SK-N-SH (cell line): ENCODE results near the gene EXOC6. TPM values are rescaled to one million over a fixed set of nuclear protein-coding genes. Genes with fewer than 3 reads are reported as not detected.

Source experiments
- CTCF ChIA-PET: fragments of 300-600, 350-600 bp; formaldehyde crosslinking; extraction: SDS; loops from one replicate; lab custom pipeline; 2021; lab: Yijun Ruan, JAX
- POLR2A ChIA-PET: fragments of 350-600 bp; sonication (Branson Sonifier 250); formaldehyde crosslinking; extraction: SDS; loops from one replicate; lab custom pipeline; 2020; ENCODE audit warnings: antibody characterized with exemption, inconsistent platforms; lab: Yijun Ruan, JAX
- DNase-seq: peaks from one replicate; pipeline ENCODE4 v3.0.0; 2012
- H2AFZ ChIP-seq: fragments of 200-600 bp; sonication (generic); 2 replicates; pipeline ENCODE4 v1.8.1; 2016; ENCODE audit warnings: antibody characterized with exemption, mild to moderate bottlenecking, low read depth
- H3F3A ChIP-seq: fragments of 200-600 bp; sonication (generic); replicated peaks from 2 replicates; pipeline ENCODE3; 2016; ENCODE audit warnings: antibody characterized with exemption, mild to moderate bottlenecking; ENCODE audit not compliant: insufficient read depth
- H3K27ac ChIP-seq, 2 experiments: fragments of 200-500 bp in 1 of 2; fragments of 200-600 bp in 1 of 2; sonication (Bioruptor generic) in 1 of 2; sonication (generic), shearing (Covaris generic) in 1 of 2; 2 replicates each; pipeline versions ENCODE4 v1.5.1 to v1.6.1; 2014 to 2016; ENCODE audit warnings: low read depth in 2 of 2, inconsistent platforms in 1 of 2, low read length in 1 of 2, mild to moderate bottlenecking in 1 of 2, mixed read lengths in 1 of 2
- H3K27me3 ChIP-seq: fragments of 200-600 bp; sonication (generic), shearing (Covaris generic); 2 replicates; pipeline ENCODE4 v1.6.1; 2016; ENCODE audit warnings: mixed run types; ENCODE audit not compliant: insufficient read depth
- H3K36me3 ChIP-seq, 2 experiments: fragments of 200-500 bp in 1 of 2; fragments of 200-600 bp in 1 of 2; sonication (Bioruptor generic) in 1 of 2; sonication (generic) in 1 of 2; replicated peaks in 1 of 2; 2 replicates each; pipeline versions ENCODE3 to v1.5.1; 2014 to 2016; ENCODE audit warnings: low read length in 1 of 2, mild to moderate bottlenecking in 1 of 2; ENCODE audit not compliant: insufficient read depth in 2 of 2, control insufficient read depth in 1 of 2
- H3K4me1 ChIP-seq, 2 experiments: fragments of 200-500 bp in 1 of 2; fragments of 200-600 bp in 1 of 2; sonication (Bioruptor generic) in 1 of 2; sonication (generic), shearing (Covaris generic) in 1 of 2; 2 replicates each; pipeline versions ENCODE4 v1.5.1 to v1.6.1; 2014 to 2016; ENCODE audit warnings: low read depth in 1 of 2, low read length in 1 of 2, mixed run types in 1 of 2; ENCODE audit not compliant: insufficient read depth in 2 of 2, control insufficient read depth in 1 of 2
- H3K4me2 ChIP-seq: fragments of 200-600 bp; sonication (generic), shearing (Covaris generic); 2 replicates; pipeline ENCODE4 v1.6.1; 2017; ENCODE audit warnings: mixed run types
- H3K4me3 ChIP-seq, 2 experiments: fragments of 200-500 bp in 1 of 2; fragments of 200-600 bp in 1 of 2; sonication (Bioruptor generic) in 1 of 2; sonication (generic), shearing (Covaris generic) in 1 of 2; 2 replicates each; pipeline versions ENCODE4 v1.5.1 to v1.8.1; 2014 to 2016; ENCODE audit warnings: low read depth in 2 of 2, inconsistent platforms in 1 of 2, low read length in 1 of 2, mild to moderate bottlenecking in 1 of 2, mixed read lengths in 1 of 2, moderate library complexity in 1 of 2
- H3K79me2 ChIP-seq: fragments of 200-600 bp; sonication (generic); 2 replicates; pipeline ENCODE4 v1.8.1; 2017; ENCODE audit warnings: mild to moderate bottlenecking; ENCODE audit not compliant: insufficient read depth
- H3K9ac ChIP-seq: fragments of 200-600 bp; sonication (generic); 2 replicates; pipeline ENCODE4 v1.6.1; 2017; ENCODE audit warnings: mixed run types
- H3K9me2 ChIP-seq: fragments of 200-600 bp; sonication (generic); 2 replicates; pipeline ENCODE4 v1.6.1; 2017; ENCODE audit warnings: mixed run types
- H3K9me3 ChIP-seq: fragments of 200-600 bp; sonication (generic); 2 replicates; pipeline ENCODE4 v1.6.1; 2017; ENCODE audit warnings: mixed run types, mild to moderate bottlenecking, moderate library complexity
- H4K20me1 ChIP-seq: fragments of 200-600 bp; sonication (generic); 2 replicates; pipeline ENCODE4 v1.6.1; 2017; ENCODE audit warnings: mild to moderate bottlenecking, mixed run types; ENCODE audit not compliant: insufficient read depth
- CHD2 ChIP-seq: fragments of 150-350 bp; IDR thresholded peaks from 2 replicates; pipeline ENCODE4 v1.6.1; 2018; ENCODE audit warnings: low read length; ENCODE audit not compliant: partially characterized antibody
- EP300 ChIP-seq, 2 experiments: IDR thresholded peaks; 2 replicates each; pipeline versions ENCODE4 v1.4.0 to v1.6.1; 2012; ENCODE audit warnings: borderline replicate concordance in 1 of 2, low read depth in 1 of 2, low read length in 1 of 2
- FOSL2 ChIP-seq: IDR thresholded peaks from 2 replicates; pipeline ENCODE4 v1.4.0; 2012; ENCODE audit warnings: low read depth, mild to moderate bottlenecking, moderate library complexity, borderline replicate concordance
- GABPA ChIP-seq: IDR thresholded peaks from 2 replicates; pipeline ENCODE4 v1.4.0; 2012; ENCODE audit warnings: low read depth, mild to moderate bottlenecking
- JUND ChIP-seq: IDR thresholded peaks from 2 replicates; pipeline ENCODE4 v1.4.0; 2012
- MXI1 ChIP-seq: IDR thresholded peaks from 2 replicates; pipeline ENCODE4 v1.6.1; 2012; ENCODE audit warnings: mild to moderate bottlenecking, low read depth, low read length, improper control_type of control experiment
- POLR2AphosphoS5 ChIP-seq: IDR thresholded peaks from 2 replicates; pipeline ENCODE4 v1.6.1; 2012; ENCODE audit warnings: low read depth, low read length
- RAD21 ChIP-seq: IDR thresholded peaks from 2 replicates; pipeline ENCODE4 v1.6.1; 2012; ENCODE audit warnings: mild to moderate bottlenecking, low read length
- RCOR1 ChIP-seq: fragments of 150-350 bp; IDR thresholded peaks from 2 replicates; pipeline ENCODE4 v1.6.1; 2017; ENCODE audit warnings: antibody characterized with exemption, low read length
- REST ChIP-seq: IDR thresholded peaks from 2 replicates; pipeline ENCODE4 v1.6.1; 2012; ENCODE audit warnings: mild to moderate bottlenecking, low read depth, low read length, moderate library complexity
- RFX5 ChIP-seq: IDR thresholded peaks from 2 replicates; pipeline ENCODE4 v1.6.1; 2012; ENCODE audit warnings: mild to moderate bottlenecking, improper control_type of control experiment, low read length
- SIN3A ChIP-seq: IDR thresholded peaks from 2 replicates; pipeline ENCODE4 v1.6.1; 2012; ENCODE audit warnings: low read depth, mild to moderate bottlenecking, low read length, moderate library complexity, borderline replicate concordance
- TAF1 ChIP-seq: IDR thresholded peaks from 2 replicates; pipeline ENCODE4 v1.6.1; 2012; ENCODE audit warnings: low read depth, mild to moderate bottlenecking, low read length, moderate library complexity, borderline replicate concordance
- TCF12 ChIP-seq: IDR thresholded peaks from 2 replicates; pipeline ENCODE4 v1.4.0; 2012
- USF1 ChIP-seq: IDR thresholded peaks from 2 replicates; pipeline ENCODE4 v1.4.0; 2012; ENCODE audit warnings: low read depth, borderline replicate concordance
- YY1 ChIP-seq: IDR thresholded peaks from 2 replicates; pipeline ENCODE4 v1.4.0; 2012; ENCODE audit warnings: low read depth, mild to moderate bottlenecking
- ZBTB33 ChIP-seq: IDR thresholded peaks from 2 replicates; pipeline ENCODE4 v1.4.0; 2012; ENCODE audit warnings: low read depth, borderline replicate concordance
- WGBS: methylation state at CpG from one replicate; pipeline ENCODE4 v1.1.6; 2017; ENCODE audit warnings: low lambda C conversion rate; 5-methylcytosine and 5-hydroxymethylcytosine counted together
- polyA plus RNA-seq, 3 experiments: library from polyadenylated mRNA; depleted of rRNA; stranded (reverse); fragments of >200 nt; gene quantifications; 2 replicates each; pipeline ENCODE4 v1.2.3, GENCODE V29; 2012

The EXOC6 gene
- polyA plus RNA-seq, 1 of the 3 experiments (the other 2 are of a cell fraction): 2.3 TPM

GRCh38 chr10:93087846-93088245 is 239.5 kb downstream of the EXOC6 start:
- Histone ChIP-seq H3K36me3 (no peaks in the 10 kb centered on the region), H3K27me3 (no peaks in the 10 kb centered on the region; the same call in 1 of the 2 replicates), H2AFZ (no peak overlapping the region), H3K9me3 (no peaks in the 10 kb centered on the region), H3K9me2 (no peaks in the 10 kb centered on the region), H3K79me2 (no peaks in the 10 kb centered on the region), H4K20me1 (no peaks in the 10 kb centered on the region), H3K4me3 (no peak overlapping the region), H3F3A (no peaks in the 10 kb centered on the region), H3K4me1 (peaks cover 0 to 3% of the 10 kb centered on the region in 2 experiments; a peak in 1 of 4 replicates), H3K4me2 (no peak overlapping the region), H3K27ac (no peak overlapping the region), H3K9ac (no peak overlapping the region)
- ChIA-PET POLR2A (no interaction called here), CTCF (interaction anchor here (1.1 to 4.6 kb wide), 4 partner anchors 8 to 270 kb away, joined by 3 to 29 read pairs (median 3); no protein-coding TSS in a partner anchor)
- 61% methylated on average over 3 of the region's 3 CpGs for WGBS
- no peak for DNase-seq
- TF ChIP-seq POLR2AphosphoS5 (no peak), EP300 (IDR thresholded peaks at IDR 0.05; ENCODE audit: borderline replicate concordance in 1 of 2, low read depth in 1 of 2, low read length in 1 of 2) (no peak), YY1 (no peak), FOSL2 (no peak), RAD21 (no peak), SIN3A (no peak), GABPA (no peak), ZBTB33 (no peak), USF1 (no peak)

GRCh38 chr10:93088466-93088865 is 240.1 kb downstream of the EXOC6 start:
- no peaks in the 10 kb centered on the region for H4K20me1 ChIP-seq
- ChIA-PET CTCF (interaction anchor here (1.1 to 4.6 kb wide), 6 partner anchors 9 to 270 kb away, joined by 3 to 29 read pairs (median 4); no protein-coding TSS in a partner anchor), POLR2A (no interaction called here)

More at GRCh38 chr10:93088466-93088865, 240.1 kb downstream of the EXOC6 start:
- no peaks in the 10 kb centered on the region for H3K36me3 ChIP-seq
- H3K79me2 ChIP-seq: no peaks in the 10 kb centered on the region
- 63% methylated on average over 4 of the region's 4 CpGs for WGBS
- H3K9me2 ChIP-seq: no peaks in the 10 kb centered on the region
- H3K27ac ChIP-seq: no peak overlapping the region
- no peak for DNase-seq
- H2AFZ ChIP-seq: no peak overlapping the region
- H3K4me1 ChIP-seq: peaks cover 0 to 3% of the 10 kb centered on the region in 2 experiments; a peak in 1 of 4 replicates
- H3K4me3 ChIP-seq: no peak overlapping the region
- H3F3A ChIP-seq: no peaks in the 10 kb centered on the region
- H3K27me3 ChIP-seq: no peaks in the 10 kb centered on the region; the same call in 1 of the 2 replicates
- H3K4me2 ChIP-seq: no peak overlapping the region
- no peak for TF ChIP-seq POLR2AphosphoS5
- no peak for TF ChIP-seq TCF12
- TF ChIP-seq REST: no peak
- TF ChIP-seq JUND: no peak
- TF ChIP-seq MXI1: no peak
- no peak for TF ChIP-seq RFX5
- no peak for TF ChIP-seq CHD2
- TF ChIP-seq RAD21: no peak
- TF ChIP-seq USF1: no peak
- no peak for TF ChIP-seq TAF1
- no peak for TF ChIP-seq YY1
- no peak for TF ChIP-seq RCOR1
- H3K9me3 ChIP-seq: no peaks in the 10 kb centered on the region
- no peak overlapping the region for H3K9ac ChIP-seq
